Fibroblast of villous mesenchyme (primary cell): ENCODE measurements around the gene MAP3K13. TPM values are rescaled to one million over a fixed set of nuclear protein-coding genes. Genes with fewer than 3 reads are reported as not detected.
A peak's percentile ranks its signal among the peaks of the same experiment; 100 is the strongest.

Experiments used
- DNase-seq: peaks from one replicate; pipeline ENCODE4 v3.0.0-alpha.2; 2010; ENCODE audit warnings: low read depth
- H3K4me3 ChIP-seq: 2 replicates; pipeline ENCODE4 v1.5.1; 2011; ENCODE audit warnings: low read depth, mild to moderate bottlenecking, low read length
- CTCF ChIP-seq: IDR thresholded peaks from 2 replicates; pipeline ENCODE4 v1.5.1; 2012; ENCODE audit warnings: low read depth, mild to moderate bottlenecking, low read length; ENCODE audit not compliant: insufficient read depth
- total RNA-seq: library from RNA; depleted of rRNA; stranded (reverse); fragments of >200 nt; gene quantifications from 2 replicates; pipeline ENCODE4 v1.2.3, GENCODE V29; 2012

MAP3K13 gene
- total RNA-seq, 1 donor, result 22.9 TPM

- DNase-seq, result no peak
- TF ChIP-seq CTCF, result no peak
- H3K4me3 ChIP-seq, result no peak overlapping the region
Observed at GRCh38 chr3:185530856-185531255, 167.9 kb downstream of the MAP3K13 start.

- no peak for DNase-seq
- no peak for TF ChIP-seq CTCF
Observed at GRCh38 chr3:185532901-185533300, 170.0 kb downstream of the MAP3K13 start.

GRCh38 chr3:185534511-185534910 lies 171.6 kb downstream of the MAP3K13 start:
- no peak overlapping the region for H3K4me3 ChIP-seq
- TF ChIP-seq CTCF, result no peak
- DNase-seq, result peak; percentile 54

More at GRCh38 chr3:185532901-185533300, 170.0 kb downstream of the MAP3K13 start:
- H3K4me3 ChIP-seq, result no peak overlapping the region

GRCh38 chr3:185537369-185537970 lies 174.5 kb downstream of the MAP3K13 start:
- TF ChIP-seq CTCF, result no peak
- peak; percentile 70 for DNase-seq

More at GRCh38 chr3:185537369-185537970, 174.5 kb downstream of the MAP3K13 start:
- H3K4me3 ChIP-seq, result no peak overlapping the region

Other genes starting within 250 kb of the MAP3K13 start
- 2.2 and 4.2 TPM in 2 replicates for gene C3orf70, start 210.1 kb upstream of the MAP3K13 start, total RNA-seq
- 2.9 and 6.5 TPM in 2 replicates for gene EHHADH, start 109.1 kb upstream of the MAP3K13 start, total RNA-seq
- gene TMEM41A, start 135.9 kb downstream of the MAP3K13 start, total RNA-seq, result 12.2 and 13.4 TPM in 2 replicates
- under 0.01 TPM in 2 replicates for gene LIPH, start 189.5 kb downstream of the MAP3K13 start, total RNA-seq
- gene SENP2, start 223.2 kb downstream of the MAP3K13 start, total RNA-seq, result 22.2 and 29.4 TPM in 2 replicates